Frontal cortex (tissue), 4 donors: ENCODE results near the gene GPR101. TPM values are rescaled to one million over a fixed set of nuclear protein-coding genes. Genes with fewer than 3 reads are reported as not detected.

ENCODE experiments used
- DNase-seq, 2 donors: peaks; one replicate each; pipeline ENCODE4 v3.0.0; 2012; ENCODE audit warnings: low spot score in 2 of 2
- FAIRE-seq: peaks from 2 replicates; lab custom pipeline; 2012; peaks lifted over from hg19 to GRCh38; lab: Jason Lieb, UNC
- total RNA-seq: library from RNA; depleted of rRNA; stranded (reverse); fragments of >200 nt; gene quantifications from one replicate; pipeline ENCODE4 v1.2.3, GENCODE V29; 2014
- donor health status: control.
- donor health status: control.
- donor health status: control.

GPR101 gene, protein sequence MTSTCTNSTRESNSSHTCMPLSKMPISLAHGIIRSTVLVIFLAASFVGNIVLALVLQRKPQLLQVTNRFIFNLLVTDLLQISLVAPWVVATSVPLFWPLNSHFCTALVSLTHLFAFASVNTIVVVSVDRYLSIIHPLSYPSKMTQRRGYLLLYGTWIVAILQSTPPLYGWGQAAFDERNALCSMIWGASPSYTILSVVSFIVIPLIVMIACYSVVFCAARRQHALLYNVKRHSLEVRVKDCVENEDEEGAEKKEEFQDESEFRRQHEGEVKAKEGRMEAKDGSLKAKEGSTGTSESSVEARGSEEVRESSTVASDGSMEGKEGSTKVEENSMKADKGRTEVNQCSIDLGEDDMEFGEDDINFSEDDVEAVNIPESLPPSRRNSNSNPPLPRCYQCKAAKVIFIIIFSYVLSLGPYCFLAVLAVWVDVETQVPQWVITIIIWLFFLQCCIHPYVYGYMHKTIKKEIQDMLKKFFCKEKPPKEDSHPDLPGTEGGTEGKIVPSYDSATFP
- not detected for total RNA-seq

DNA sequence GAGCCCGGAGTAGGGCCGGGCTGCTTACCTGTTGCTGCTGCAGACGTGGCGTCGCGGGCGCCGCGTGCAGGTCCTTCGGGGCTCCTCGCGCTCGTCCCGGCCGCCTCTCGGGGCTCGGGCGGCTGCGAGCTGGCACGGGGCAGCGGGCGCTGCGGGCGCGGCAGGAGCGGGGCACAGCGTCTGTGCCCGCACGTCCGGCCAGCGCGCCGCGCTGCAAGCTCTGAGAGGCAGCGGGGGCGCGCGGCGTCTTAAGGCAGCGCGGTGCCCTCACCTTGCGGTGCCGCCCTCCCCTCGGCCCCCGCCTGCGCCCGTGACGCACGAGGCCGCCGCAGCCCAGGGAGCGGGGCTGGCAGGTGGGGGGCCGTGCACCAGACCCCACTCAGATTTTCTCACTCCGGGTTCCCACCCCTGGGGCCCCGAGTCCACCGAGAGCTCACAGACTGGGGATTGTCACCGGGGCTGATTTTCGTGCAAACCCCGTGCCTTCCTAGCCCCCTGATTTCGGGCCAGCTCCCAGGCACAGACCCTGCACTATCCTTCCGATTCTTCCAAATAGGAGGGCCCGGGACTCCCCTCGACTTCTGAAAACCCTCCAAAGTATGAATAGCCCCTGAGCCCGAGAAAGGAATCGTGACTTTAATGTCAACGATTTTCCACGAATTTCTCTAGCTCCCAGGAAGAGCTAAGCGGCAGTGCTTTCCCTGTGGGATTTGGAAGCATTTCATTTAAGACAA, at the start of gene GPR101:
GPR101 (minus strand) TSS at position 222 of the 734 bp plus-strand sequence. CDS start 2,321 bp downstream, outside the sequence.
- DNase-seq (peak in 1 of 2 donors; percentile 9), FAIRE-seq (no peak)

DNA sequence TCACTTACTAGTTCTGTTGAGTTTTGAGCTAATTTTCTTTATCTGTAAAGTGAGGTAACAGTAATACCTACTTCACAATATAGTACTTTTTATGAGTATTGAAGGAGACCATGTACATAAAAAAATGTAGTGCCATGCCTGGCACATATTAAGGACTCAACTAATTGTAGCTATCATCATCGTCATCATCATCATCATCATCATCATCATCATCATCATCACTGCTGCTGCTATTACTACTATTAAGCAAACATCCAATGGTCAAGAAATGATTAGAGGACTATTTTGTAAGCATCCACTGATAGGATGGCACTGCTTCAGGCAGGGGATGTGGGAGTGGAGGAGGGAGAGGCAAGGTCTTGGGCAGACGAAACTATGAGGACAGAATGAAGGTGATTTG, 47.4 kb upstream of the GPR101 start:
- DNase-seq = no peak
- no peak for FAIRE-seq

DNA sequence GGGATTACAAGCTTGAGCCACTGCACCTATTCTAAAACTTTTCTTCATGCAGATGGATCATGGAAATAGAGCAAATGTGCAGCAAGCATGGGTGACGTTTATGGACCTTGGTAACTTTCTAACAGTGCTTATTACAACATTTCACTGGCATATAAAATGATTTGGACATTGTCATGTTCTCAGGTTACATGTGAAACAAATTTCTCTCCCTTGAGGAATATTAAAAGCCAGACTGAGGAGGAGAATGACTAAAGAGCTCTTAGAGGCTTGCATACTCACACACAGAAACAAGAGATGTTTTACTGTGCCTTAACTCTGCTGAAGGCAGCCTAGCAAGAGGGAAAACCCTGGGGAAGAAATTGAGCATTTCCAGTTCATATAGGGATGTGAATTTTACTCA, 38.6 kb upstream of the GPR101 start:
- FAIRE-seq (no peak), DNase-seq (no peak)

DNA sequence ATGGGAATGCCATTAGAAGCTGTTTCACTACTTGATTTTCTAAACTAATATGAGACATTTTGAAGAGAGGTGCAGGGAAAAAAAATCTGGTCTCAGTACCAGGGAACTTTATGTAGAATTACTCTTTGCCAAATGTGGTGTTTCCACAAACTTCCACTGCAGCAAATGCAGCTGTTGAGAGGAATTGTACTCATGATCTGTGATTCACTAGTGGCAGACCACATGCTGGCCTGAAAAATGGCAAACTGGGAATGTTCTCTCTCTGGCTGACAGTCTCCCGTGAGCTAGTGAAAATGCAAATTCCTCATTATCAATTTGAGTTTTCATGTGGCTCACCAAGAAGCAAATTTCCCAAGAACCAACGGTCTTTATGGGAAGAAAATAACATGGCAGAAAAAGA, 37.8 kb upstream of the GPR101 start:
- FAIRE-seq (no peak), DNase-seq (no peak)

DNA sequence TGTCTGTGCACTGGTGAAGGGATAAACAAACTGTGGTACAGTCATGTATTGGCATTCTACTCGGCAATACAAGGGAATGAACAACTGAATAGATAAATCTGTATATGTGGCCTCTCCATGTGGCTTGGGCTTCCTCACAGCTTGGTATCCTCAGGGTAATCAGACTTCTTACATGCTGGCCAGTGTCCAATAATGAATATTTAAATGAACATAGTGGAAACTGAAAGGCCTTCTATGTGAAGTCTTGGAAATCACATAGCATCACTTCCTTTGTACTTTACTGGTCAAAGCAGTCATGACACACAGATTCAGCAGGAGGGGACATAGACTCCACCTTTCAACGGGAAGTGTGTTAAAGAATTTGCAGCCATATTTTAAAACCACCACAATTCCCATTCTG, 33.4 kb upstream of the GPR101 start:
- DNase-seq (no peak), FAIRE-seq (no peak)

DNA sequence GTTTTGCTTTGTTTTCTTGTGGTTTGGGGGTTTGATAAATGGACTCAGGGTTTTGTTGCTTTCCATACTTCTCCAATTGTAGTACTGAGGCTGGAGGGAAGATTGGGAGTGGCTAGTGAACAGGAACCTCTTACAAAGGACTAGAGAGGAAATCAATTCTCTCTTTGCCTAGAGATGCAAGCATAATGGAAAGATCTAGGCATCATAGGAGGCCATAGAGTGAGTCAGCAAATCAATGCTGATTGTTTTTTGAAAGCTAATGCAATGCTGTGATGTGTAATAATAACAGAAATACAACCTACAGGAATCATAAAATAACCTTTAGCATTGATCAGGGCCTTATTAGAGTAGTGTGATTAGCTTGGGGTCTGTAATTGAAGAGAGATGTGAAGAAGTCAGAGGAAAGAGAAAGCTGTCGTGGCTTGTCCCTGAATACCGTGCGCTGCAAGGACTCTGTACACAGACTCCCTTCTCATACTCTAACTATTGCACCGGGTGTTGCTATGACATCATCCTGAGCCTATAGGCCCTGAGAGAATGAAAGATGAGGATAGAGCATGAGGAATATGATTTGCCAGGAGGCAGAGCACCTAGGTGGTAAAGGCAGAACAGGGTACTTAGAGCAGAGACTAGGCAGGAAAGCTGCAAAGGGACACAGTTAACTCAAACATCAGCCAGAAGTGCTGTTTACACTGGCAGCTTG, 29.3 kb upstream of the GPR101 start:
- DNase-seq = no peak
- FAIRE-seq = no peak

DNA sequence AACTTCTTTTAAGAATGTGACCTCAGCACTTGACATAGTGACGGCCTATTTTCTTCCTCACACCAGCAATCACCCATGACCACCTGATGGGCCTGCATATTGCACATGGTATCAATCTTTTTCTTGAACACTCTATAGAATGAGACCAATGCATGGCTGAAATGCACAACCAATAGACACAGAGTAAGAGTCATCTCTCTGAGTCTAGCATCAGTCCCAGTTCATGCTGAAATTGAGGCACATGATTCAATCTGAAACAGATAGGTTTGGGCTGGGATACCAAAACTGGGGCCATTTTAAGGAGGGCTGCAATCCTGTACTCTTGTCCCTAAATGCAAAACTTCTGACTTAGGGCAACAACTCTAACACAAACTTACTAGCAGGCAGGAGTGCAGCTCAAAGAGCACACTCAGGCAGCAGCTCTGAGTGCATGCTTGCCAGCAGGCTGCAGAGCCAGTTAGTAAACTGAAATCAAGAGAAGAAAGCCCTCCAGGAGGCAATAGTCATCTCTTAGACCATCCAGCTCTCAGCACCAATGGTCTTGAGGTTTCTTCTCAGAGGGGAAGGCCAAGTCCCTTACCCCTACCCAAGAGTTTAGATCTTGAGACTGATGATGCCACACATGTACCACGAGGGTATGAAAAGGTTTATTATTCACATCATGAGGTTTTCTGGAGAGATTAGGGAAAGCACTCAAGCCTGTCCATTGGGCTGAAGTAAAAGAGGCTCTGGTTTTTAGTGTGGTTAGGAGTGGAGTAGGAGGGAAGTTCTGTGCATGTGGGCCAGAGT, 24.7 kb upstream of the GPR101 start:
- DNase-seq (no peak), FAIRE-seq (no peak)

DNA sequence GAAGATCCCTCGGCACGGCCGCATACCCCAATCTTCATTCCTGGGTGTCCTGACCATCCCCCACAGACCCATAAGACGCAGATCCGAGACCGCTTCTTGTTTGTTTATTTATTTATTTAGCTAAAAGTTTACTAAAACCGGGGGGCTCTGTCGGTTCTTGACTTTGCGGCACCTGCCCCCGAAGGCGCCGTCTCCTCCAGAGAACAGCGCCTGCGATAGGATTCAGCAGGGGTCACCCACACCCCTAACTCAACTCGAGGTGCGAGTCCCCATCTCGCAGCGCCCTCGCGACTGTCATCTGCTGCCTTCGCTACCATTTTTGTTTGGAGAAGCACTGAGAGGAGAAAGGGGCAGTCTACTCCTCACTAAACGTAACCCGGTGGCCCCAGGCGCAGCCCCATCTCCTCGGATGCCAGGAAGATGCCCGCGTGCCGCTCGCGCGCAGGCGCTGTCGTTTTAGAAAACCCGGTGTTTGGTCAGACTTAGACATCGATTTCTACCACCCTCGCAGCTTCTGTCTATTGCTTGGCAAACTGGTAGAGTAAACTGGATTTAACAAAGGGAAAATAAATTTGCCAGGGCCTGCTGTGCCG, 18.9 kb upstream of the GPR101 start:
- FAIRE-seq (no peak), DNase-seq (no peak)

DNA sequence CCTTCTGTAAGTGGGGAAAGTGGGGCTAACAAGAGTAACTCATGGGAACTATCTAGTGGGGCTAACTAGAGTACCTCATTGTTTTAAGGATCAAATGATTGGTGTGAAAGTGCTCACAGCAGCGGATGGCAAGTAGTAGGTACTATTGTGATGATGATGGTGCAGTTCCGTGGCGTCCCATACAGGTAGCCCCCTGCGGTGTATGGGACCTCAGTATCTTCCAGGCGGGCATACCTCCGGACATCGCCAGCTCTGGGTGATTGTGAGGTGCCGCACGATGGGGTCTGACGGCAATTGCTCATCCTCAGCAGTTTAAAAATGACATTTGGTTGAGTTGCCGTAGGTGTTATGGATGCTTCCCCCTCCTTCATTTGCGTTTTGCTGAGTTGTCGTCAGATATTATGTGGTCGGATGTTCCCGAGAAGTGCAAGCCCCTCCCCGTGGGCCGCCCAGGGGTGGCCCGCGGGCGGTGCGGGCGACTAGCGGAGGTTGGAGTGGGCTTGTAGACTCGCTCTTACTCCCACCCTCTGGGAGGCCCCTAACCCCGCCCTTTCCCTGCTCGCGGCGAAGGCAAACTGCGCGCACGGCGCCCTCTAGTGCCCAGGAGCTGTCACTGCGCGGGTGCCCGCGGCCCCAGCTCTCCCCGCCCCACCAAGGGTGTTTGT, 18.3 kb upstream of the GPR101 start:
- DNase-seq (peak in 1 of 2 donors; percentile 46), FAIRE-seq (no peak)

DNA sequence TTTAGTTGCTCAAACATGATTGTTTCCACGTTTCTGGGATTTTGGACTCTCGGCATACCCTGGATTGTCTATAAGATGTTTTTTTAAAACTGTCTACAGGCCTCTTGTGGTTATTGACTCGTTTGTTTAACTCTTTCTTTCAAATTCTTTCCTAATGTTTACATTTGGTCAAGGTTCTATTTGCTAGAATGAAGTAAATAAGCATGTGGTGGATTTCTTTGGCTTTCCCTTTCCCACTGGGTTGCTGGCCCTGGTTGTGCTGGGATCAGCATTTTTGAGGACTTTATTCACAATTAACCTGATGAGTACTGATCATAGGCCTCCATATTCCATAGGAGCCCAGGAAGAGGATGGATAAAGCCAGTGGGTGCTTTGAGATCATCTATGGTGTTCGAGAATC, 11.1 kb upstream of the GPR101 start:
- DNase-seq = no peak
- FAIRE-seq = no peak

DNA sequence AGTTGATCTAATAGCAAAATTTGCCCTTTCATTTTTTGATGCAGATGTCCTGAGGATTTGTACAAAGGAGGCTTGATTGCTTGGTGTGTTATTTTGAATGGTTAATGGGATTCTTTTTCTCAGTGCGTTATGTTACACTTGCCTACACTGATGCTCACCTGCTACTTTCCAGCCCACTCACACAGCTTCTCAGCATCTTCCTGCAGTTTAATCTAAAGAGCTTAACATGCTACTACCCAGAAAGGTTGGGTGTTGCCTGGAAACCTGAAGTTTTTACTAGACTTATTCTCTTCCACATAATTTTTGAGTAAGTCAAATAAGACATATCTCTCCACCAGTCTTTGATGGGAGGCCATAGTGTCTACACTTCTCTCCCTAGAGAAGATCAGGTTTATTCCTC, 9.9 kb upstream of the GPR101 start:
- FAIRE-seq (no peak), DNase-seq (no peak)

DNA sequence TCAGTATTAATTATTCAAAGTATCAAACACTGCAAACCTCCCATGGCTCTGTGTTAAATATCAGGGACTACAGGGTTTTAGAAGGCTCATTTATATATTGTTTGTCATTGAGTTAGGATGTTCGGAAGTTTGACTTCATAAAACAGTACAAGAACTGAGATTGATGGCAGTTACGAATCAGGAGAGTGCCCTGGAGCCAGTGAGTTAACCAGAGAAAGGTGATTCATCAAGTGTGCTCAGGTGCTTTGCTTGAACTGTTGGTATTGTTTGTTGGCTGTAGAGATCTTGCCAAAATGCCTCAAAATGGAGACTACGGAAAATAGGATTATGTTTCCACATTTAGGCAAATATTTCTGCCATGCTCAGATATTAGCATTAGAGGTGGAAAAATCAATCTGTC, 7.5 kb upstream of the GPR101 start:
- no peak for FAIRE-seq
- DNase-seq = no peak

DNA sequence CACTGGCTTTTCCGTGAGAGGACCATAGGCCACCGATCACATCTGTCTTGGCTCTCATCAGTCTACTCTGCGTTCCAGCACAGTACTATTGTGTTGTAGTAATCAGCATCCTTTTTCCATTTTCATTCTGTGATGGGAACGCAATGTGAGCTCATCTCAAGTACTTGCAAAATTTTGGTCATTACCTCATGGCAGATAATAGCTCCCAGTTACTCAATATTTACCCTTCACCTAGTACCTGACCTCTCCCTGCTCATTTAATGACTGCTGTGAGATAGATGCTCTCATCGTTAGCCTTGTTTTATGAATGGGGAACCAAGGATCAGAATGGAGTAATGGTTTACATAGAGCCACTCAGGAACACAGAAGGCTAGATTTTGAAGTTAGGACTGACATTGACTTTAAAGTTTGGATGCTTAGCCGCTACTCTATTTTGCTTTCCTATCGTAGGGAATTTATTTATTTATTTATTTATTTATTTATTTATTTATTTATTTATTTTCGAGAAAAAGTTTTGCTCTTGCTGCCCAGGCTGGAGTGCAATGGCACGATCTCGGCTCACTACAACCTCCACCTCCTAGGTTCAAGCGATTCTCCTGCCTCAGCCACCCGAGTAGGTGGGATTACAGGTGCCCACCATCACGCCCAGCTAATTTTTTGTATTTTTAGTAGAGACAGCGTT, 6.5 kb upstream of the GPR101 start:
- FAIRE-seq = no peak
- DNase-seq = no peak

DNA sequence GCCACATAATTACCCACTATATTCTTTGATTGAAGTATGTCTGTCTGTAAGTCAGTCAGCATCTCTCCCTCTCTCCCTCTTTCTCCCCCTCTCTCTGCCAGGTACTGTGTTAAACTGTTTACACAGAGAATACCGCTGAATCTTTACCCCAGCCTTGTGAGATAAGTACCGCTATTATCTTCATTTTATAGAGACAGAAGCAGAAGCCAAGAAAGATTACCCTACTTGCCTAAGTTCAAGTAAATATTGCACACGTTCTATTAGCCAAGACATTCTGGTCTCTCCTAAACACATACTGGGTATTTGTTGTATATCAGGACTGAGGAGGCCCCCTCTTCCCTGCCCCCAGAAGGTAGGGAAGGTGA, 695 bp upstream of the GPR101 start:
- no peak for FAIRE-seq

DNA sequence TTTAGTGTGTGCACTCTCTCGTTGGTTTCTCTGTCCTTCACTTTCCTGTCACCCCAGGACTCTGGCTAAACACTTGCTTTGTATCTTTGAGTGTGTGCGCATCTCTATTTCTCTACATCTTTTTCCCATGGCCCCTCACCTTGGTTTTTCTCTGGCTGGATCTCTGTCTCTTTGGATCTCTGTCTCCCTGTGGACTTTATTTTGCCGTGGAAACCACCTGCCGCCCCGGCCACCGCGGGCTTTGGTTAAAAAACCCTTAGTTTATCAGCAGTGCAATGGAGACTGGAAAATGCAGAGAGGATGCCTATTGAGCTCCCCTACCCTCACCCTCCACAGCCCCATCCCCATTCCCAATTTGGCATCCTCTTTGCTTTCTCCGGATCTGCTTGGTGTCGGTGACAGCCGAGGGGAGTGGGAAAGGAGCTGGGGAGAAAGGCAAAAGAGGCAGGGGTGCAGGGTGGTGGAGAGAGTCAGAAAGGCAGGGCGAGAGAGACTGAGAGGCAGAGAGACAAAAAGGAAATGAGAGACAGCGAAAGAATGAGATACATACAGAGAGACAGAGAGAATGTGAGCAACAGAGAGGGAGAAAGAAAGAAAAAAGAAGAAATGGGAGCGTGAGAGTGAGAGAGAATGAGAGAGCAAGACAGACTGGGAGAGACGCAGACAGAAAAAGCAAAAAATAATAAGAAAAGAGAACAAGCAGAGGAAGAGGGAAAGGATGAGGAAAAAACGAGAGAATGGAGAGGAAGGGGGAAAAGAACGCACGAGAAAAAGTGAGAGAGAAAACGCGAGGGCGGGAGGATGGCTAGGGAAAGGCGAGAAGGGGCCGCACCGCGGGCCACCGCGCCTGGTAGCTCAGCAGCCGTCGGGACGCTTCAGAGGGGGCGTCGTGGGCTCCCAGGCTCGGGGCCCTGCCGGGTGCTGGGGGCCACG, 688 bp downstream of the GPR101 start:
- no peak for FAIRE-seq

More for the DNA sequence above, 695 bp upstream of the GPR101 start:
- DNase-seq = no peak

DNA sequence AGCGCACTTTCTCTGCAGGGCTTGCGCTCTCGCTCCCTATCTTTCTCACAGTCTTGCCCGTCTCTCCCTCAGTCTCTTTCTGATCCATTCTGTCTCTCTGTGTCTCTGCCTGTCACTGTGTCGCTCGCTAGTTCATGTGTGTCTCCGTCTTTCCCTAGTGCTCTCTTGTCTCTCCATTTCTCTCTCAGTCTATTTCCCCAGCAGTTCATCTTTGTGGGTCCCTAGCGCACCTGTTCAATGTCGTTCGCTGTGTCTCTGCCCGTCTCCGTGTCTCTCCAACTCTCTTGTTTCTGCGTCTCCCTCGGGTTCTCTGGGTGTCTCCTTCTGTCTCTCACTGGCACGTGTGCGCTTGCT, 1.5 kb downstream of the GPR101 start:
- FAIRE-seq (no peak), DNase-seq (no peak)

More for the DNA sequence above, 688 bp downstream of the GPR101 start:
- DNase-seq = no peak
